Rectal smooth muscle tissue (tissue), 1 donor: ENCODE data around the gene KCNRG.
"Not testable (repeated sequence)": the region's sequence is repeated elsewhere in the genome, so short reads cannot be mapped to it uniquely, and the experiment has no call there.

Experiments
- H3K27ac ChIP-seq: one replicate; pipeline ENCODE4 v1.7.0; 2013; ENCODE audit warnings: low read depth, low read length, inconsistent platforms
- H3K27me3 ChIP-seq: one replicate; pipeline ENCODE4 v1.7.0; 2013; ENCODE audit warnings: low read length; ENCODE audit not compliant: control insufficient read depth, insufficient read depth
- H3K36me3 ChIP-seq: one replicate; pipeline ENCODE4 v1.7.0; 2013; ENCODE audit warnings: low read length; ENCODE audit not compliant: control insufficient read depth, insufficient read depth
- H3K4me1 ChIP-seq: one replicate; pipeline ENCODE4 v1.7.0; 2013; ENCODE audit warnings: low read length; ENCODE audit not compliant: control insufficient read depth, insufficient read depth
- H3K4me3 ChIP-seq: one replicate; pipeline ENCODE4 v1.7.0; 2013; ENCODE audit warnings: low read length
- H3K9ac ChIP-seq: one replicate; pipeline ENCODE4 v1.7.0; 2013; ENCODE audit warnings: low read length

KCNRG gene

DNA sequence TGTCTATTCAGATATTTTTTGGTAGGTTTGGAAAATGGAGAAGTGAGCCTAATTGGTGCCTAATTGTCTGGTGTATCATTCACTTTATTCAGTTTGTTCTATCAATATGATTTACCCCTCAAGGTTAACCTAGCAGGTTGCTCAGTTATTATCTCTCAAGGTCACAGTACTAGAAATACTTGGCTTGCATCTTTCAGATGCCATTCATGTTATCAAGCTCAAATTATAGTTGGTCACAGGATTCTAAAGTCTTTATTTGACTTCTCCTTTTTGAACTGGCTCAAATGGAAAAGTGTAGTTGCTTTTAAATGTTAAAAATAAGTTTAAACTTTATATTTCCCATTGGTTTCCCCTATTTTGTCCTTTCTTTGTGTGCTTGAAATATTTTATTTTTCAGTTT is 2.6 kb downstream of the KCNRG start:
- Histone ChIP-seq H3K27ac (no peak overlapping the region), H3K36me3 (peaks cover 4% of the 10 kb centered on the region), H3K27me3 (no peaks in the 10 kb centered on the region), H3K4me1 (peaks cover 8% of the 10 kb centered on the region), H3K4me3 (no peak overlapping the region), H3K9ac (no peak overlapping the region)

DNA sequence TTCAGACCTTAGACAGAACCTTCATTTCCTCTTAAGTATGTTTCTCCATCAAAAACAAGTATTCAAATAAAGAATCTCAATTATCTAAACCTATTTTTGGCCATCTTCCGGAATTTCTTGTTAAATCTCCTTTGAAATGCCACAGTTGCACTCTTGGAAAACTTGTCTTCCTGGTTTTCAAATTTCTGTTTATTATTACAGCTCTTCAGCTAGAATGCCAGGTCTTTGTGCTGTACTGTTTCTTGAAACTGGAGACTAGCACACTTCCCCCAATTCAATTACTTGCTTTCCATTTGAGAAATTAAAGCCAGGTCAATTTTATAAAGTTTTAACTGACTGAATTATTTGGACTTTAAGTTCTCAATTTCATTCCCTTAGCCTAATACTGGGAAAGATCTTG is 10.2 kb downstream of the KCNRG start:
- peaks cover 3% of the 10 kb centered on the region for H3K36me3 ChIP-seq
- no peaks in the 10 kb centered on the region for H3K27me3 ChIP-seq
- H3K4me3 ChIP-seq, result no peak overlapping the region
- H3K27ac ChIP-seq, result no peak overlapping the region
- no peaks in the 10 kb centered on the region for H3K4me1 ChIP-seq
- no peak overlapping the region for H3K9ac ChIP-seq

- H3K9ac ChIP-seq, result no peak overlapping the region
- no peak overlapping the region for H3K4me3 ChIP-seq
- no peak overlapping the region for H3K27ac ChIP-seq
Measured at GRCh38 chr13:50026788-50027473, 11.7 kb downstream of the KCNRG start.

DNA sequence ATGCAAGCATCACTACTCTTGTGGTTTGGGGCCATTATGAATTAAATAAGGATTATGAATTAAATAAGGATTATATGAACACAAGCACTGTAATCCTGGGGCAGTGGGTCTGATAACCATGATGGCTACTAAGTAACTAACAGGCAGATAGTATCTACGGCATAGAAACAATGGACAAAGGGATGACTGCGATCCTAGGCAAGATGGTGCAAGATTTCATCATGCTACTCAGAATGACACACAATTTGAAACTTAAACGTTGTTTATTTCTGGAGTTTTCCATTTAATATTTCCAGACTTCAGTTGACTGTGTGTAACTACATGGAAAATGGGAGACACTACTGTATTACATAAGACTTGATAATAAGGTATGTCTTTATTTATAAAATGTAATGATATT is 15.1 kb downstream of the KCNRG start:
- Histone ChIP-seq H3K9ac (no peak overlapping the region), H3K36me3 (no peaks in the 10 kb centered on the region), H3K27me3 (no peaks in the 10 kb centered on the region), H3K4me1 (no peaks in the 10 kb centered on the region), H3K4me3 (no peak overlapping the region), H3K27ac (no peak overlapping the region)

More at GRCh38 chr13:50026788-50027473, 11.7 kb downstream of the KCNRG start:
- no peaks in the 10 kb centered on the region for H3K4me1 ChIP-seq
- H3K27me3 ChIP-seq, result no peaks in the 10 kb centered on the region
- H3K36me3 ChIP-seq, result peaks cover 3% of the 10 kb centered on the region

DNA sequence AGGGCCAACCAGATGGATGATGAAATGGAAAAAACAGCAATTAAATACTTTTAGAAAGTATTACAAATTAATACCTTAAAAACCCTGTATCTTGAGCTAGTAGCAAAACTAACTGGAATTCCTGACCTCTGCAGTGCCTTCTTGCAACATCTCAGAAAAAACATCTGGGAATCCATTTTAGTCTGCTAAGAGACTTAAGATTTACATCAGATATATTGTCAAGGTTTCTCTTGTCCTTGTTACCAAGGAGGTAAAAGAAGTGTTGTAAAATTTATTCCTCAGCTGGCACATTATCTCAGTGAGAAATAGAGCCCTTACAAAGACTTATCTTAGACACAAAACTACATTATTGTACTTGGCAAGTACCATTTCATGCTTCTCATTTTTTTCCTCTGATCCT is 18.5 kb downstream of the KCNRG start:
- no peaks in the 10 kb centered on the region for H3K27me3 ChIP-seq
- no peak overlapping the region for H3K9ac ChIP-seq
- H3K4me1 ChIP-seq, result no peaks in the 10 kb centered on the region
- H3K27ac ChIP-seq, result no peak overlapping the region
- no peak overlapping the region for H3K4me3 ChIP-seq
- H3K36me3 ChIP-seq, result no peaks in the 10 kb centered on the region

- H3K9ac ChIP-seq, result no peak overlapping the region
- H3K4me1 ChIP-seq, result no peaks in the 10 kb centered on the region
- no peaks in the 10 kb centered on the region for H3K27me3 ChIP-seq
- no peak overlapping the region for H3K4me3 ChIP-seq
- H3K36me3 ChIP-seq, result no peaks in the 10 kb centered on the region
- H3K27ac ChIP-seq, result no peak overlapping the region
Measured at GRCh38 chr13:50037788-50038187, 22.5 kb downstream of the KCNRG start.

GRCh38 chr13:50038266-50038665 is 23.0 kb downstream of the KCNRG start:
- Histone ChIP-seq H3K36me3 (no peaks in the 10 kb centered on the region), H3K27me3 (no peaks in the 10 kb centered on the region), H3K9ac (no peak overlapping the region), H3K4me3 (no peak overlapping the region), H3K27ac (no peak overlapping the region), H3K4me1 (no peaks in the 10 kb centered on the region)

DNA sequence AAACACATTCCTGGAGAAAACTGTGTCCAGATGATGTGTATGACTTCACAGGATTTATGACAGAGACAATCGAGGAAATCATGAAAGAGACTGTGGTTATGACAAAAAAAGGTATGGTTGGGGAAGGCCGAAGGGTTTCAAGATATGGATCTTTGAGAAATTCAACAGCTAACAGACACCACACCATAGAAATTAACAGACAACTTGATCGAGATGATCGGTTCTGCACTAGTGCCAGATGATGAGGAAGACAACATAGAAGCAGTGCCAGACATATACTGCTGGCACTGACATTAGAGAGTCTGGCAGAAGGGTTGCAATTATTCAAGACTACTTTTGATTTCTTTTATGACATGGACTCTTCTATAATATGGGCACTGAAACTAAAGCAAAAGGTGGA is 37.2 kb downstream of the KCNRG start:
- Histone ChIP-seq H3K9ac (no peak overlapping the region), H3K27me3 (no peaks in the 10 kb centered on the region), H3K27ac (no peak overlapping the region), H3K4me1 (no peaks in the 10 kb centered on the region), H3K4me3 (no peak overlapping the region), H3K36me3 (no peaks in the 10 kb centered on the region)

GRCh38 chr13:50053844-50054243 is 38.6 kb downstream of the KCNRG start:
- H3K9ac ChIP-seq, result no peak overlapping the region
- H3K27ac ChIP-seq, result no peak overlapping the region
- H3K4me3 ChIP-seq, result no peak overlapping the region
- no peaks in the 10 kb centered on the region for H3K36me3 ChIP-seq
- no peaks in the 10 kb centered on the region for H3K4me1 ChIP-seq
- H3K27me3 ChIP-seq, result no peaks in the 10 kb centered on the region

DNA sequence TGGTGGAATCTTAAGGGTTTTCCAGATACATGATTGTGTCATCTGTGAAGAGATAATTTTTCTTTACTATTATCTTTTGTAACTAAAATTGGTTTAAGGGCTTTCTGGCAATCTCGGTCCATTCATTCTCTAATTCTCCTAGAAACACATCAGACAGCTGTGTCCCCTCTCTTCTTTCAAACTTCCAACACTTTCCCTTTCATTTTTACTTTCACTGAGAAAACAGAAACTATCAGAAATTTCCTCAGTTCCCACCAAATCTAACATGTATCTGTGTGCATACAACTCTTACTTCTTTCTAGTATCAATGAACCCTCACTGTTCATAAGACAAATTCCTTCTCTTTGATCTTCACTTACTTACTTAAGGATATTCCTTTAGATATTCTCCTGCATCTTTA is 40.2 kb downstream of the KCNRG start:
- H3K27me3 ChIP-seq, result no peaks in the 10 kb centered on the region
- no peak overlapping the region for H3K4me3 ChIP-seq
- no peak overlapping the region for H3K27ac ChIP-seq
- H3K9ac ChIP-seq, result no peak overlapping the region
- no peaks in the 10 kb centered on the region for H3K4me1 ChIP-seq
- no peaks in the 10 kb centered on the region for H3K36me3 ChIP-seq

GRCh38 chr13:50060718-50061117 is 45.5 kb downstream of the KCNRG start:
- H3K27ac ChIP-seq, result no peak overlapping the region
- no peaks in the 10 kb centered on the region for H3K27me3 ChIP-seq
- H3K4me1 ChIP-seq, result no peaks in the 10 kb centered on the region
- no peak overlapping the region for H3K4me3 ChIP-seq
- H3K36me3 ChIP-seq, result no peaks in the 10 kb centered on the region
- H3K9ac ChIP-seq, result no peak overlapping the region

DNA sequence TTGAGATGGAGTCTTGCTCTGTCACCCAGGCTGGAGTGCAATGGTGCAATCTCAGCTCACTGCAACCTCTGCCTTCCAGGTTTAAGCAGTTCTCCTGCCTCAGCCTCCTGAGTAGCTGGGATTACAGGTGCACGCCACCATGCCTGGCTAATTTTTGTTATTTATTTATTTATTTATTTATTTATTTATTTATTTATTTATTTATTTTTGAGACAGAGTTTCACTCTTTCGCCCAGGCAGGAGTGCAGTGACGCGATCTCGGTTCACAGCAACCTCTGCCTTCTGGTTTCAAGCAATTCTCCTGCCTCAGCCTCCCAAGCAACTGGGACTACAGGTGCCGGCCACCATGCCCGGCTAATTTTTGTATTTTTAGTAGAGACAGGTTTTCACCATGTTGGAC is 47.1 kb downstream of the KCNRG start:
- not testable (repeated sequence) for H3K9ac ChIP-seq, H3K4me3 ChIP-seq, H3K27me3 ChIP-seq, H3K27ac ChIP-seq, H3K4me1 ChIP-seq, H3K36me3 ChIP-seq

DNA sequence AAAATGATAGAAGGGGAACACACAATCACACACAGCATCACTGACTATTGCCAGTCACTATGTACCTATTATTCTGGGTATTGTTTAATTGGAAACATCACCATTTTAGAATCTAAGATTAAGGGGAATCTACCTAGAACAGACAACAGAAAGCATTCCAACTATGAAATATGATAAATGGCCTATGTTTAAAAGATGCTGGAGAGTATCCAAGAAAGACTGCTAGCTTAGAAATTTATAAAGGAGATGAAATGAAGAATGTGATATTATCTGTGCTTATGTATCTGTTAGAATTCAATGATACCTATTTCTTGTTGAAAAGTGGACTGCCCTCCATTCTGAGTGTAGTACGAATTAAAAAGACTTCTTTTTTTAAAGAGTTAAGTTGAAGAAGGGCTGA is 50.5 kb downstream of the KCNRG start:
- no peak overlapping the region for H3K27ac ChIP-seq
- H3K9ac ChIP-seq, result no peak overlapping the region
- no peaks in the 10 kb centered on the region for H3K36me3 ChIP-seq
- no peaks in the 10 kb centered on the region for H3K27me3 ChIP-seq
- no peaks in the 10 kb centered on the region for H3K4me1 ChIP-seq
- H3K4me3 ChIP-seq, result no peak overlapping the region
